ENCODE data around the gene ZNF787.
A peak's percentile ranks its signal among the peaks of the same experiment; 100 is the strongest.

Gene ZNF787

GRCh38 chr19:56142897-56143434 is 21.9 kb upstream of the ZNF787 start:
- no peak for DNase-seq (ENCODE audit: low spot score)

- no peak for DNase-seq (ENCODE audit: low spot score)
Observed at GRCh38 chr19:56142087-56142787, 21.1 kb upstream of the ZNF787 start.

- DNase-seq (ENCODE audit: low spot score), result no peak
Observed at GRCh38 chr19:56141417-56141993, 20.4 kb upstream of the ZNF787 start.

- peak; percentile 99 for DNase-seq (ENCODE audit: low spot score)
Observed at GRCh38 chr19:56140583-56141416, 19.7 kb upstream of the ZNF787 start, which contains the start of gene ZNF444. Gene ZNF444, plus strand, starts transcription at chr19:56141287. Its CDS starts 5,625 bp downstream, at chr19:56146912.

GRCh38 chr19:56139847-56140582 is 18.9 kb upstream of the ZNF787 start:
- DNase-seq (ENCODE audit: low spot score), result no peak

- no peak for DNase-seq (ENCODE audit: low spot score)
Observed at GRCh38 chr19:56138069-56138468, 17.0 kb upstream of the ZNF787 start.

DNA sequence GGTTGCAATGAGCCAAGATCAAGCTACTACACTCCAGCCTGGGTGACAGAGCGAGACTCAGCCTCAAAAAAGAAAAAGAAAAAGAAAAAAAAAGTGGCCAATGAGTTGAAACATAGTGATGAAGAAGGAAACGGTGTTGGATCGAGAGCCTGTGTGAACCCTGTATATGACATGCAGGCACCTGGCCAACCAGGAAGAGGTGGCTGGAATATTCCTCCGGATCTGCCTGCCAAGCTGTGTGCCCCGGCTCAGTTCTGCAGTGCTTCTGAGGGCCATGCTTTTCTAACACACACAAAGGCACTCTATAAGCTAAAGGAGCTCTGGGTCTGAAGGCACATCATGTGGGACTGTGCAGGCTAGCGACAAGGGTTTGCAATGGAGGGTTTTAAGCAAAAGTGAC is 16.3 kb upstream of the ZNF787 start:
- DNase-seq (ENCODE audit: low spot score), result no peak

GRCh38 chr19:56136362-56136761 is 15.3 kb upstream of the ZNF787 start:
- no peak for DNase-seq (ENCODE audit: low spot score)

DNA sequence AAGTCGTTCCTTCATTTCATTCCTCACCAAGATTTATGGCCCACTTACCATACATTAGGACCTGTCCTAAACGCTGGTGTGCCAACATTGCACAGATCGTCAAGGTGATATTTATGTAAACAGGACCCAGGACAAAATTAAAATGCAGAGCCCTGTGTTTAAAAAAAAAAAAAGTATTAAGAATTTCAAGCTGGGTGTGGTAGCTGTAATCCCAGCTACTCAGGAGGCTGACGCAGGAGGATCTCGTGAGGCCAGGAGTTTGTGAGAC is 13.5 kb upstream of the ZNF787 start:
- no peak for DNase-seq (ENCODE audit: low spot score)

DNA sequence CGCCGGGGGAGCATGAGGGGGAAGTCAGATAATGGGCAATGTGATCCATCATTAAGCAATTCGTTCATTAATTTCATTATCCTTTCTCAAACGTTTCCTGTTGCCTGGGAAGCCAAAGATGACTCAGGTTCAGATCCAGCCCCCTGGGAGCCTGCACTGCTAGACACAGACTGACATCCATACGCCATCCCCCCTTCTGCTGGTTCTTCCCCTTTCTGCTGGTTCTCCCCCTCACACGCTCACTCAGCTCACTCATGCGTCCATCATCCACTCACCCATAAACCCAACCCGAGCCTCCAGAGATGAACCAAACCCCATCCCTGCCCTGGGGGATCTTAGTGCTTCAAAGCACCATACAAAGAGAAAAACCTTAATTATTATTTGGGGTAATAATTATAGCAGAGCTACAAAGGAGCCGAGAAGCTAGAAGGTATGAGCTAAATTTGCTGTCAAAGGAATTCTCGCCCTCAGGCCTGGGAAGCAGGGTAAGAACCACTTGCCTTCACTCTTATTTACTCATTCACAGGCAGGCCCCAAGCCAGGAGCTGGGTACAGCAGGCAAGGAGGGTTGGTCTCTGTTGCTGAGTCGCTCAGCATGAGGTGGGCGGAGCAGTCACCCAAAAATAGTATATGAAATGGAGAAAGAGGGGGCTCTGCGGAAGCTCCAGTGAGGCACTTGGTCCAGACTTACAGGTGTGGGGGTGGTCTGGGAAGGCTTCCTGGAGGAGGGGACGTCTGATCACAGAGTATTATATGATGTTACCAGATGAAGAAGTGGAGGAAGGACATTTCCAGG is 13.0 kb upstream of the ZNF787 start:
- DNase-seq (ENCODE audit: low spot score), result no peak

DNA sequence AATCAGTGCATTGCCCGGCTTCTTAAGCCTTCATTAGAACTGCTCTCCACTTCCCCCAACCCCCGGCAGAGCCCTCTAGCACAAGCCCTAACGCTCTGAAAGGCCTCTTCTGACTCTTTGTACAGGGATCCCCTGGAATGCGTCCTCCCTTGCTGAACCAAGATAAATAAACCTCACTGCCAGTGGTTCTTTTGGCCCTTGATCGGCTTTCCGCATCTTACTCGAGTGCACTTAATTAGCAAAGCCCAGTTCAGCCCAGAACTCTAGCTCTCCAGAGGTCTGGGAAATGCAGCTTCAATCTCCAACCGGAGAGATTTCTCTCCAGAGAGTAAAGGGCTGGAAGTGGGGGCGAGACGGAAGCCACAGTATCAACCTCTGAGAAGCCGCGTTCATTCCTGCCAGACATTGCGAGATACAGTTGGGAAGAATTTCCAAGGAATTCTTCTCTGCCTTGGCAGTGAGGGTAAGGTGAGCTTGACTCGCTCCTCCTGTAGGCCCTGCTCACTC is 11.3 kb upstream of the ZNF787 start:
- DNase-seq (ENCODE audit: low spot score), result no peak

DNA sequence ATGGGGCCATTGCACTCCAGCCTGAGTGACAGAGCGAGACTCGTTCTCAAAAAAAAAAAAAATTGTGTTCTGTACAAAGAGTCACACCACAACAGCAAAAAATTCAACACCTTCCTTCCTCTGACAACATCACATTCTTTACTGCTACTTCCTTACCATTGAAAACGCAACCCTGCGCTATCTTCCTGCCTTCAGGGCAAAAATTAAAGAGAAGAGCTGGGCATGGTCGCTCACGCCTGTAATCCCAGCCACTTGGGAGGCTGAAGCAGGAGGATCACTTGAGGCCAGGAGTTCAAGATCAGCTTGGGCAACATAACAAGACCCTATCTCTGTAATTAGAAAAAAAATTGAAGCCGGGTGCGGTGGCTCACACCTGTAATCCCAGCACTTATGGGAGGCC is 10.6 kb upstream of the ZNF787 start:
- DNase-seq (ENCODE audit: low spot score), result no peak

DNA sequence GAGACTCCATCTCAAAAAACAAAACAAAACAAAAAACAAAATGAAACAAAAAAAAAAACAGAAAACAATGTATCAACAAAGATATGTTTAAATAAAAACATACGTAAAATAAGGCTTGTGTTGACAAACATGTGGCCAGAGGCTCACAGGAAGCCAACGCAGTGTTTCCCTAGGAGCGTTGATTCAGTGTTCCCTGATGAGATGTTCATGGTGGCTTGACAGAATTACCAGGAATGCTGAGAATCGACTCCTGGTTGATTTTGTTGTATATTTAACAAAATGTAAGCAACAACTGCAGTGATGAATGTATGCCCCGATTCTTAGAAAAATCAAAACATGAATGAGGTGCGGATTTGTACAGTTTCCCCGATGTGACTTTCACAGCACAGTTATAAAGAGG is 8.9 kb upstream of the ZNF787 start:
- DNase-seq (ENCODE audit: low spot score), result no peak

DNA sequence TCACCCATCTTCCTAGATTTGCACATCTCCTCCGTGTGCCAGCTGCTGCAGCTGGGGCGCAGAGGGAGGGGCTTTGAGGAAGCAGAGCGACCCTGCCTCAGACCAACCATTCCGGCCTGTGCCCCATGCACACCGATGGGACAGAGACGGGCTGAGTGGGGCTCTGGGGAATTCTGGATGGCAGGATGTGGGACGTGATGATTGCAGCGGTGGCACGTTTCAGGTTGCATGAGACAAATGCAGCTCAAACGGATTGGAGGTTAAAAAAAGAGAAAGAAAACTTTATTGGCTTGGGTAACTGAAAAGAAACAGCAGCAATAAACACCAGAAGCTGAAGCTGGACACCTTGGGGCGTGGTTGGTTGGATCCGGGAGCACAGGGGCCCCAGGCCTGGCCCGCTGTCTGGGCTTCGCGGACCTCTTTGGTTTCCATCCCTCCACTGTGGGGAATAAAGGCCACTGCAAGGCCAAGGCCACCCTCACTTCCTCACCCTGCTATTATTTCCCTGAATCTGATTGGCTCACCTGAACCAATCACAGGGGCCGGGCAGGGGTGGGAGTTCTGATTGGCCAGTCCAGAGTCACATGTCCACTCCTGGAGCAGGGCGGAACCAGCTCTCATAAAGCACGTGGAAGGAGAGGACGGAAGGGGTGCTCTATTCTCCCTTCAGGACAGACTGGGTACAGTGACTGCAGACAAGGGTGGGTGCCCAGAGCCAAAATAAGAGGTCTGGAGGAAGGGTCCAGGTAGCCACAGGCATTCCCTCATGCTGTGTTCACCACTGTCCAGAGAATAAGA is 6.1 kb upstream of the ZNF787 start:
- no peak for DNase-seq (ENCODE audit: low spot score)

DNA sequence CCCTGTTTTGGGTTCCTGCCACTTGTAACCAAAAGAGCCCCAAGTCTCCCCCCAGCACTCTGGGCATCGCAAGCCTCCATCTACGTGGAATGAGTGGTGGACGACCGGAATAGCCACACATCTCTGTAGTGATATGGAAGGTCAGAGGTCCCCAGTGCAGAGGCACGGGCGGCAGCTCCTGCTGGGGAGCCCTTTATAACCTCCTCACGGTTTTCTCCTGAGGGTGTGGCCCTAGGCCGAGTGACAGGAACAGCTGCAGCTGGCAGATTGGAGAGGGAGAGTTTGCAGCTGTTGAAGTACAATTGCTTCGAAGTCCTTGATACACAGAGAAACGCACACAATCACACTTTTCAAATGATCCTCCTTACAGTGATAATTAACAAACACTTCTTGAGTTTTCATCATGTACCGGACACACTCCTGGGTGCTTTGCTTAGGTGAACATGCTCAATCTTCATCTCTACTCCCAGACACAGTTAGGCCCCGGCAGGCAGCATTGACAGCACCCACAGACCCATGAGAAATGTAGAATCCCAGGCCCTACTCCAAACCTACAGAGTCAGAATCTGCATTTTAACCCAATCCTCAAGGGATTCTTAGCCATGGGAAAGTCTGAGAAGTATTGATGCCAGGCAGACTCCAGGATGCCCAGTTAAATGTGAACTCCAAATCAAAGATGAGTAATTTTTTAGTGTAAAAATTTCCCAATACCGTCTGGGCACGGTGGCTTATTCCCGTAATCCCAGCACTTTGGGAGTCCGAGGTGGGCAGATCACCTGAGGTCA is 4.9 kb upstream of the ZNF787 start:
- DNase-seq (ENCODE audit: low spot score), result no peak

DNA sequence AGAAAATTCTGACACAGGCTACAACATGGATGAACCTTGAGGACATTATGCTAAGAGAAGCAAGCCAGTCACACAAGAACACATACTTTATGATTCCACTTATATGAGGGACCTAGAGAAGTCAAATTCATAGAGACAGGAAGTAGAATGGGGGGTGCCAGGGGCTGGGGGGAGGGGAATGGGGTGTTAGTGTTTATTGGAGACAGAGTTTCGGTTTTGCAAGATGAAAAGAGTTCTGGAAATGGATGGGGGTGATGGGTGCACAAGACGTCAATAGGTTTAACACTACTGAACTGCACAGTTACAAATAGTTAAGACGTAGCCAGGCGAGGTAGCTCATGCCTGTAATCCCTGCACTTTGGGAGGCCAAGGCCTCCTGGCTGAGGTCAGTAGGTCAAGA is 3.5 kb upstream of the ZNF787 start:
- no peak for DNase-seq (ENCODE audit: low spot score)

- no peak for DNase-seq (ENCODE audit: low spot score)
Observed at GRCh38 chr19:56123266-56123891, 2.3 kb upstream of the ZNF787 start.

DNA sequence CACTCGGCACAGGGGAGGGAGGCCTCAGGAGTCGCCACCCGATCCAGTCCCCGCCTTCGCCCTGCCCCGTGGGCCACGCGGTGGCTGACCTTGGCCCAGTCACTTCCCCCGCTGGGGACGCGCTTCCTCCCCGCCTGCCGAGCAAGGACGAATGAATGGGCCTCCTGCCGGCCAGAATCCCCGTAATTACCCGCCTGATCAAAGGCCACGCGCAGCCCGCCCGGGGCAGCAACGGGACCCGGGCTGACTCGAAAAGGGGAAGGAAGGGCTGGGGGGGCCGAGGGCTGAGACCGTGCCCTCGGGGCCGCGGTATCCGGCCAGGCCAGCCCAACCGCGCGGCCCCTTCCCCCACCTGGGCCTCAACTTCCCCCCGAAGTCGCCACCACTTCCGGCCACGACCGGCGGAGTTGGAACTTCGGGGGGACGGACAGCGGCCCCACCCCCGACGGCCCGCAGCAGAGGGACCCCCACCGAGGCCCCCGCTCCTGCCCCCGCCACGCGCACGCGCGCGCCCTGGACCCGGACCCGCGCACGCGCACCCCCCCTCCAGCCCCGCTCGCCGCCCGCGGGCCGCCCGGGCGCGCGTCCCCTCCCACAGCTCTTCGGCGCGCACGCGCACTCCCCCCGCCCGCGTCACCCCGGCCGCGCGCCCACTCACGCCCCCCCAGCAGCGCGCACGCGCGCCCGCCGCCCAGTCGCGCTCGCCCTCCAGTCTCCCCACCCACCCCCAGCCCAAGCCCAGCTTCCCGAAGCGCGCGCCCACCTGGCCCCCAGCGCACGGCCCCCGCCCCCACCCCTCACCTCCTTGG is 520 bp downstream of the ZNF787 start:
- DNase-seq (ENCODE audit: low spot score), result peak; percentile 41

All from cerebellar cortex (tissue), 1 donor.